Transverse colon (tissue), 4 donors: Measurements from ENCODE around the gene METTL24. TPM values are rescaled to one million over a fixed set of nuclear protein-coding genes. Genes with fewer than 3 reads are reported as not detected.
"Not testable (repeated sequence)": the region's sequence is repeated elsewhere in the genome, so short reads cannot be mapped to it uniquely, and the experiment has no call there.

ENCODE experiments used
- DNase-seq: peaks from one replicate; pipeline ENCODE4 v3.0.0-alpha.2; 2019
- H3K27ac ChIP-seq, 4 donors: fragments of 200-600 bp; sonication (generic); 2 replicates each; pipeline ENCODE4 v1.5.1; 2016 to 2018; ENCODE audit warnings: inconsistent platforms in 4 of 4
- H3K27me3 ChIP-seq: fragments of 200-600 bp; sonication (generic); 2 replicates; pipeline ENCODE4 v1.5.1; 2017; ENCODE audit warnings: inconsistent platforms
- H3K36me3 ChIP-seq, 4 donors: fragments of 200-600 bp; sonication (generic); 2 replicates each; pipeline ENCODE4 v1.5.1; 2017 to 2019; ENCODE audit warnings: inconsistent platforms in 4 of 4
- H3K4me1 ChIP-seq, 4 donors: fragments of 200-600 bp; sonication (generic); 2 replicates each; pipeline ENCODE4 v1.5.1; 2017 to 2020; ENCODE audit warnings: inconsistent platforms in 4 of 4
- H3K4me3 ChIP-seq, 4 donors: fragments of 200-600 bp; sonication (generic); 1 replicate in 1 of 4; 2 replicates in 3 of 4; pipeline versions ENCODE4 v1.5.1 to v1.6.1; 2017 to 2019; ENCODE audit warnings: inconsistent platforms in 4 of 4
- H3K9me3 ChIP-seq, 2 donors: fragments of 200-600 bp; sonication (generic); 2 replicates each; pipeline ENCODE4 v1.5.1; 2017 to 2019; ENCODE audit warnings: inconsistent platforms in 2 of 2
- CTCF ChIP-seq, 5 experiments: fragments of 200-600 bp in 3 of 5; fragments of 450-650 bp in 2 of 5; sonication (generic) in 3 of 5; IDR thresholded peaks; 1 replicate in 2 of 5; 2 replicates in 3 of 5; pipeline ENCODE4 v1.5.1; 2016 to 2017; ENCODE audit warnings: antibody characterized with exemption in 5 of 5, inconsistent platforms in 3 of 5, mild to moderate bottlenecking in 2 of 5, moderate library complexity in 1 of 5
- EP300 ChIP-seq: sonication (generic); formaldehyde crosslinking; IDR thresholded peaks from one replicate; pipeline ENCODE4 v1.6.1; 2017; ENCODE audit warnings: antibody characterized with exemption, low read depth
- POLR2A ChIP-seq: fragments of 450-650 bp; IDR thresholded peaks from one replicate; pipeline ENCODE4 v1.6.1; 2016; ENCODE audit warnings: antibody characterized with exemption, mild to moderate bottlenecking, moderate library complexity
- POLR2AphosphoS5 ChIP-seq, 3 donors: sonication (generic); formaldehyde crosslinking; IDR thresholded peaks; one replicate each; pipeline ENCODE4 v1.6.1; 2016; ENCODE audit warnings: antibody characterized with exemption in 3 of 3
- WGBS, 2 donors: methylation state at CpG; one replicate each; pipeline ENCODE4 v1.1.5; 2018; ENCODE audit warnings: low coverage in 1 of 2; 5-methylcytosine and 5-hydroxymethylcytosine counted together
- in situ Hi-C, 4 donors: fragments of 200-750 bp; cut with MboI; loops; one replicate each; pipeline versions ENCODE4 v1.15.0 to v1.15.1; 2017; ENCODE audit warnings: low sequenced_read_pairs in 3 of 4, low pct_ligation_motif_present in 1 of 4, low pct_unique_long_range_greater_than_20kb in 1 of 4
- intact Hi-C: fragments of 100-400 bp; cut with DNase I; formaldehyde crosslinking; loops from one replicate; pipeline ENCODE4 v1.15.1; 2023; ENCODE audit warnings: low total_unique reads
- total RNA-seq, 4 donors: library from RNA; depleted of rRNA; stranded (reverse); fragments of >200 nt; gene quantifications; one replicate each; pipeline ENCODE4 v1.1.0, GENCODE V29; 2016

The METTL24 gene
- total RNA-seq, 4 donors from 2014 or later: 1.4 to 59.9 (median 14.7) TPM

- intact Hi-C loops (no loop called here), in situ Hi-C loops (no loop called here)
- no peak for DNase-seq
- no peaks in the 10 kb centered on the region for H3K36me3 ChIP-seq
- no peak overlapping the region for H3K27ac ChIP-seq
- no peaks in the 10 kb centered on the region for H3K4me1 ChIP-seq
- 68 to 74% methylated on average over 7 of the region's 7 CpGs for WGBS, 2 donors
- no peaks in the 10 kb centered on the region for H3K27me3 ChIP-seq
- TF ChIP-seq POLR2A (no peak), CTCF (IDR thresholded peaks at IDR 0.05) (no peak), POLR2AphosphoS5 (IDR thresholded peaks at IDR 0.05) (no peak), EP300 (no peak)
- H3K4me3 ChIP-seq: no peak overlapping the region
- no peaks in the 10 kb centered on the region for H3K9me3 ChIP-seq
These were observed 81.0 kb downstream of the METTL24 start for GRCh38 chr6:110277100-110277665.

- intact Hi-C loops, DNase-seq, H3K27me3 ChIP-seq, H3K4me1 ChIP-seq, H3K27ac ChIP-seq, H3K4me3 ChIP-seq, in situ Hi-C loops, H3K36me3 ChIP-seq, H3K9me3 ChIP-seq: not testable (repeated sequence)
These were observed 85.4 kb downstream of the METTL24 start for GRCh38 chr6:110272781-110273180.

- intact Hi-C loops (no loop called here), in situ Hi-C loops (no loop called here)
- no peak for TF ChIP-seq POLR2AphosphoS5 (IDR thresholded peaks at IDR 0.05)
- no peak for TF ChIP-seq EP300
- no peak for TF ChIP-seq POLR2A
- TF ChIP-seq CTCF (IDR thresholded peaks at IDR 0.05): no peak
- H3K36me3 ChIP-seq: no peaks in the 10 kb centered on the region
- no peak overlapping the region for H3K4me3 ChIP-seq
- no peak overlapping the region for H3K27ac ChIP-seq
- no peaks in the 10 kb centered on the region for H3K27me3 ChIP-seq
- WGBS, 2 donors: 90 to 100% methylated on average over 1 of the region's 1 CpG
- no peak for DNase-seq
- no peaks in the 10 kb centered on the region for H3K4me1 ChIP-seq
- H3K9me3 ChIP-seq: no peaks in the 10 kb centered on the region
These were observed 86.5 kb downstream of the METTL24 start for GRCh38 chr6:110271732-110272022.

GRCh38 chr6:110270165-110270564, 88.0 kb downstream of the METTL24 start:
- intact Hi-C loops: no loop called here
- no peak for DNase-seq
- no peak overlapping the region for H3K4me3 ChIP-seq
- WGBS, 2 donors: 63 to 74% methylated on average over 2 to 4 of the region's 4 CpGs
- no peaks in the 10 kb centered on the region for H3K4me1 ChIP-seq
- no peak overlapping the region for H3K27ac ChIP-seq
- in situ Hi-C loops: no loop called here
- no peaks in the 10 kb centered on the region for H3K9me3 ChIP-seq
- no peak for TF ChIP-seq POLR2AphosphoS5 (IDR thresholded peaks at IDR 0.05)
- no peak for TF ChIP-seq CTCF (IDR thresholded peaks at IDR 0.05)
- TF ChIP-seq EP300: no peak
- H3K27me3 ChIP-seq: no peaks in the 10 kb centered on the region
- H3K36me3 ChIP-seq: no peaks in the 10 kb centered on the region

- Histone ChIP-seq H3K4me1 (no peaks in the 10 kb centered on the region), H3K36me3 (no peaks in the 10 kb centered on the region), H3K27ac (no peak overlapping the region), H3K4me3 (no peak overlapping the region), H3K27me3 (no peaks in the 10 kb centered on the region), H3K9me3 (no peaks in the 10 kb centered on the region)
- TF ChIP-seq EP300 (no peak), POLR2AphosphoS5 (IDR thresholded peaks at IDR 0.05) (no peak), CTCF (IDR thresholded peaks at IDR 0.05) (no peak), POLR2A (no peak)
- in situ Hi-C loops: no loop called here
- DNase-seq: no peak
- intact Hi-C loops: no loop called here
- 80 to 87% methylated on average over 2 of the region's 2 CpGs for WGBS, 2 donors
These were observed 88.5 kb downstream of the METTL24 start for GRCh38 chr6:110269623-110270022.
